NCI-H460 (cell line): Measurements from ENCODE around the gene TRMT6. TPM values are rescaled to one million over a fixed set of nuclear protein-coding genes. Genes with fewer than 3 reads are reported as not detected.

ENCODE experiments used
- DNase-seq: peaks from one replicate; pipeline ENCODE4 v3.0.0-alpha.2; 2016; ENCODE audit warnings: low read depth; ENCODE audit errors: extremely low read depth
- total RNA-seq: library from RNA; depleted of rRNA; stranded (reverse); fragments of >200 nt; shearing (Covaris generic); gene quantifications from 2 replicates; pipeline ENCODE4 v1.2.3, GENCODE V29; 2014

The TRMT6 gene
- total RNA-seq, 1 experiment from 2014 or later, result 30.7 TPM

GRCh38 chr20:5967469-5967868 lies 17.1 kb upstream of the TRMT6 start:
- DNase-seq, result no peak

- no peak for DNase-seq
Measured at GRCh38 chr20:5949943-5950270, 426 bp downstream of the TRMT6 start.

- no peak for DNase-seq
Measured at GRCh38 chr20:5947276-5947675, 3.1 kb downstream of the TRMT6 start.

GRCh38 chr20:5945963-5946362 lies 4.4 kb downstream of the TRMT6 start:
- DNase-seq, result no peak

- no peak for DNase-seq
Measured at GRCh38 chr20:5938456-5939029, 11.8 kb downstream of the TRMT6 start.

GRCh38 chr20:5936238-5936637 lies 14.1 kb downstream of the TRMT6 start:
- DNase-seq, result no peak

- DNase-seq, result no peak
Measured at GRCh38 chr20:5935384-5935783, 14.9 kb downstream of the TRMT6 start.

GRCh38 chr20:5933802-5934436 lies 16.4 kb downstream of the TRMT6 start:
- no peak for DNase-seq

- DNase-seq, result no peak
Measured at GRCh38 chr20:5932796-5933195, 17.5 kb downstream of the TRMT6 start.

GRCh38 chr20:5931411-5931810 lies 18.9 kb downstream of the TRMT6 start:
- no peak for DNase-seq

GRCh38 chr20:5928836-5929715 lies 21.3 kb downstream of the TRMT6 start:
- DNase-seq, result no peak

- no peak for DNase-seq
Measured at GRCh38 chr20:5927749-5928462, 22.4 kb downstream of the TRMT6 start.

- no peak for DNase-seq
Measured at GRCh38 chr20:5925551-5925950, 24.8 kb downstream of the TRMT6 start.

- no peak for DNase-seq
Measured at GRCh38 chr20:5923493-5923892, 26.8 kb downstream of the TRMT6 start.

GRCh38 chr20:5920581-5920980 lies 29.8 kb downstream of the TRMT6 start:
- DNase-seq, result no peak

- DNase-seq, result no peak
Measured at GRCh38 chr20:5919626-5920544, 30.4 kb downstream of the TRMT6 start.

GRCh38 chr20:5918856-5919625 lies 31.3 kb downstream of the TRMT6 start:
- DNase-seq, result no peak

GRCh38 chr20:5914859-5915258 lies 35.5 kb downstream of the TRMT6 start:
- DNase-seq, result no peak

- DNase-seq, result no peak
Measured at GRCh38 chr20:5913166-5913565, 37.2 kb downstream of the TRMT6 start.
